ENCODE data around the gene POC5. TPM values are rescaled to one million over a fixed set of nuclear protein-coding genes. Genes with fewer than 3 reads are reported as not detected.

POC5 gene
- total and polyA plus RNA-seq, 2 experiments from 2014 or later: 16.2 to 25.9 TPM

DNA sequence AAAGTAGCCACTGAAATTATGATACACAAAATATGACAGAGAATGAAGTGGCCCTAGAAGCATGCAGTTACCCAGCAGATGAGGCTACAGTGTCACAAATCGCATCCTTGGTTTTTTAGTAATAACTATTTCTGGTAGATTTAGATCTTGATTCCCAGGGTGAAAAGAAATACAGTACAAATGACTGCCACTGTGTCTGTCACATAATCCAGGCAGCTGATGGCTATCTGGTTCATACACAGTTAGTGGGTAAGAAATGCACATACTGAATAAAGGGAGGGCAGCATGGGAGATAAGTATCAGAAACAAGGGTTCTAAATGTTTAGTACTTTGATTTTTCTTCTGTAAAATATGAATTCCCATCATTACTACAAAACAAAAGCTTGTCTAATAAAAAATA is 41.5 kb downstream of the POC5 start (continued):
- TF ChIP-seq, protein P1, sequence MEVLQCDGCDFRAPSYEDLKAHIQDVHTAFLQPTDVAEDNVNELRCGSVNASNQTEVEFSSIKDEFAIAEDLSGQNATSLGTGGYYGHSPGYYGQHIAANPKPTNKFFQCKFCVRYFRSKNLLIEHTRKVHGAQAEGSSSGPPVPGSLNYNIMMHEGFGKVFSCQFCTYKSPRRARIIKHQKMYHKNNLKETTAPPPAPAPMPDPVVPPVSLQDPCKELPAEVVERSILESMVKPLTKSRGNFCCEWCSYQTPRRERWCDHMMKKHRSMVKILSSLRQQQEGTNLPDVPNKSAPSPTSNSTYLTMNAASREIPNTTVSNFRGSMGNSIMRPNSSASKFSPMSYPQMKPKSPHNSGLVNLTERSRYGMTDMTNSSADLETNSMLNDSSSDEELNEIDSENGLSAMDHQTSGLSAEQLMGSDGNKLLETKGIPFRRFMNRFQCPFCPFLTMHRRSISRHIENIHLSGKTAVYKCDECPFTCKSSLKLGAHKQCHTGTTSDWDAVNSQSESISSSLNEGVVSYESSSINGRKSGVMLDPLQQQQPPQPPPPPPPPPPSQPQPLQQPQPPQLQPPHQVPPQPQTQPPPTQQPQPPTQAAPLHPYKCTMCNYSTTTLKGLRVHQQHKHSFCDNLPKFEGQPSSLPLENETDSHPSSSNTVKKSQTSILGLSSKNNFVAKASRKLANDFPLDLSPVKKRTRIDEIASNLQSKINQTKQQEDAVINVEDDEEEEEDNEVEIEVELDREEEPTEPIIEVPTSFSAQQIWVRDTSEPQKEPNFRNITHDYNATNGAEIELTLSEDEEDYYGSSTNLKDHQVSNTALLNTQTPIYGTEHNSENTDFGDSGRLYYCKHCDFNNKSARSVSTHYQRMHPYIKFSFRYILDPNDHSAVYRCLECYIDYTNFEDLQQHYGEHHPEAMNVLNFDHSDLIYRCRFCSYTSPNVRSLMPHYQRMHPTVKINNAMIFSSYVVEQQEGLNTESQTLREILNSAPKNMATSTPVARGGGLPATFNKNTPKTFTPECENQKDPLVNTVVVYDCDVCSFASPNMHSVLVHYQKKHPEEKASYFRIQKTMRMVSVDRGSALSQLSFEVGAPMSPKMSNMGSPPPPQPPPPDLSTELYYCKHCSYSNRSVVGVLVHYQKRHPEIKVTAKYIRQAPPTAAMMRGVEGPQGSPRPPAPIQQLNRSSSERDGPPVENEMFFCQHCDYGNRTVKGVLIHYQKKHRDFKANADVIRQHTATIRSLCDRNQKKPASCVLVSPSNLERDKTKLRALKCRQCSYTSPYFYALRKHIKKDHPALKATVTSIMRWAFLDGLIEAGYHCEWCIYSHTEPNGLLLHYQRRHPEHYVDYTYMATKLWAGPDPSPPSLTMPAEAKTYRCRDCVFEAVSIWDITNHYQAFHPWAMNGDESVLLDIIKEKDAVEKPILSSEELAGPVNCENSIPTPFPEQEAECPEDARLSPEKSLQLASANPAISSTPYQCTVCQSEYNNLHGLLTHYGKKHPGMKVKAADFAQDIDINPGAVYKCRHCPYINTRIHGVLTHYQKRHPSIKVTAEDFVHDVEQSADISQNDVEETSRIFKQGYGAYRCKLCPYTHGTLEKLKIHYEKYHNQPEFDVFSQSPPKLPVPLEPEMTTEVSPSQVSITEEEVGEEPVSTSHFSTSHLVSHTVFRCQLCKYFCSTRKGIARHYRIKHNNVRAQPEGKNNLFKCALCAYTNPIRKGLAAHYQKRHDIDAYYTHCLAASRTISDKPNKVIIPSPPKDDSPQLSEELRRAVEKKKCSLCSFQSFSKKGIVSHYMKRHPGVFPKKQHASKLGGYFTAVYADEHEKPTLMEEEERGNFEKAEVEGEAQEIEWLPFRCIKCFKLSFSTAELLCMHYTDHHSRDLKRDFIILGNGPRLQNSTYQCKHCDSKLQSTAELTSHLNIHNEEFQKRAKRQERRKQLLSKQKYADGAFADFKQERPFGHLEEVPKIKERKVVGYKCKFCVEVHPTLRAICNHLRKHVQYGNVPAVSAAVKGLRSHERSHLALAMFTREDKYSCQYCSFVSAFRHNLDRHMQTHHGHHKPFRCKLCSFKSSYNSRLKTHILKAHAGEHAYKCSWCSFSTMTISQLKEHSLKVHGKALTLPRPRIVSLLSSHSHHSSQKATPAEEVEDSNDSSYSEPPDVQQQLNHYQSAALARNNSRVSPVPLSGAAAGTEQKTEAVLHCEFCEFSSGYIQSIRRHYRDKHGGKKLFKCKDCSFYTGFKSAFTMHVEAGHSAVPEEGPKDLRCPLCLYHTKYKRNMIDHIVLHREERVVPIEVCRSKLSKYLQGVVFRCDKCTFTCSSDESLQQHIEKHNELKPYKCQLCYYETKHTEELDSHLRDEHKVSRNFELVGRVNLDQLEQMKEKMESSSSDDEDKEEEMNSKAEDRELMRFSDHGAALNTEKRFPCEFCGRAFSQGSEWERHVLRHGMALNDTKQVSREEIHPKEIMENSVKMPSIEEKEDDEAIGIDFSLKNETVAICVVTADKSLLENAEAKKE (CRISPR knock-in tag; IDR thresholded peaks at IDR 0.05): no peak

DNA sequence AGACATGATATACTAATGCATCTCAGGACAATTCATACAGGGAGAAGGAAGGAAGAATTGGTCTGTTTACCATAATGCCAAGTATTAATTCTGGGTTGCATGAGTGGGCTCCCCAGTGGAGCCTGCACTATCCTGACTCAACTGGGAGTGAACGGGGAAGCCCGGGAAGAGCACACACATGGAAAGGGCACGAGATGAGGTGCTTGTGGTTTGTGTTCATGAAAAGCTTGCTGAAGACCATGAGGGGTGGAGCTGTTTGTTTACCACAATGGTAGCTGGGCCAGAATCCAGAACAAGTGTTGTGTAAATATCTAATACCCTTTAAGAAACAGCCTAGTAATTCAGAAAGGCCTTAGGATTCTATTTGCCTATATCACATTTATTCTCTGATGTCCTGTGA is 44.6 kb downstream of the POC5 start:
- H3K27me3 Mint-ChIP-seq (ENCODE audit: insufficient read depth, low read depth, poor library complexity): no peaks in the 10 kb centered on the region
- DNase-seq (ENCODE audit: low spot score): no peak
- Histone ChIP-seq H4K20me1 (replicated peaks; ENCODE audit: insufficient read depth) (no peaks in the 10 kb centered on the region), H3K36me3 (ENCODE audit: insufficient read depth) (no peaks in the 10 kb centered on the region), H3K27ac (ENCODE audit: low read depth) (no peak overlapping the region), H3K4me1 (ENCODE audit: insufficient read depth) (no peaks in the 10 kb centered on the region), H3K79me2 (replicated peaks; ENCODE audit: insufficient read depth) (no peaks in the 10 kb centered on the region), H3K4me2 (no peak overlapping the region), H2AFZ (no peak overlapping the region), H3K9me2 (ENCODE audit: insufficient read depth) (no peaks in the 10 kb centered on the region), H3F3A (replicated peaks; ENCODE audit: low read depth) (no peaks in the 10 kb centered on the region), H3K27me3 (ENCODE audit: insufficient read depth) (no peaks in the 10 kb centered on the region), H3K4me3 (no peak overlapping the region)
- H3K36me3 Mint-ChIP-seq (ENCODE audit: low read depth): no peaks in the 10 kb centered on the region; the same call in 2 of the 3 replicates
- TF ChIP-seq, protein P2, sequence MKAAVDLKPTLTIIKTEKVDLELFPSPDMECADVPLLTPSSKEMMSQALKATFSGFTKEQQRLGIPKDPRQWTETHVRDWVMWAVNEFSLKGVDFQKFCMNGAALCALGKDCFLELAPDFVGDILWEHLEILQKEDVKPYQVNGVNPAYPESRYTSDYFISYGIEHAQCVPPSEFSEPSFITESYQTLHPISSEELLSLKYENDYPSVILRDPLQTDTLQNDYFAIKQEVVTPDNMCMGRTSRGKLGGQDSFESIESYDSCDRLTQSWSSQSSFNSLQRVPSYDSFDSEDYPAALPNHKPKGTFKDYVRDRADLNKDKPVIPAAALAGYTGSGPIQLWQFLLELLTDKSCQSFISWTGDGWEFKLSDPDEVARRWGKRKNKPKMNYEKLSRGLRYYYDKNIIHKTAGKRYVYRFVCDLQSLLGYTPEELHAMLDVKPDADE (IDR thresholded peaks at IDR 0.05): no peak
- no peak for ATAC-seq
- no peak overlapping the region for H3K4me3 Mint-ChIP-seq
- H3K4me1 Mint-ChIP-seq: peaks cover 14% of the 10 kb centered on the region
- no peaks in the 10 kb centered on the region for H3K9me3 Mint-ChIP-seq
- H3K27ac Mint-ChIP-seq: no peak overlapping the region

DNA sequence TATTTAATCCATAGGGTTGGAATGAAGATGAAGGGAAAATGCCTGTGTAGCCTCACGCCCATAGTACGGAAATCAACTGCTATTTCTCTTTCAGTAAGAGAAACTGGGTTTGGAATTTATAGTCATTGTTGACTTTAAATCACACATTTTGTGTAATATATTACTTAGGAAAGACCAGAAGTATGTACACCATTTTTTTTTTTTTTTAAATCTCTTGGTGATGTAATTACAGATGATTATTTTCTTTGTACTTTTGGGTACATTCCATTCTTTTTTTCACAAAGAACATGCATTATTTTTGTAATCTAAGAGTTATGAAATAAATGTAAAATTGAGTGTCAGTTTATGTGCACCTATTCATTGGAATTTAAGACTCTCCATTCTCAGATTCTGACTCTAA is 45.7 kb downstream of the POC5 start:
- ATAC-seq: no peak
- no peaks in the 10 kb centered on the region for H3K27me3 ChIP-seq (ENCODE audit: insufficient read depth)
- TF ChIP-seq NANOG (IDR thresholded peaks at IDR 0.05; ENCODE audit: borderline replicate concordance): no peak
- TF ChIP-seq, protein P3, sequence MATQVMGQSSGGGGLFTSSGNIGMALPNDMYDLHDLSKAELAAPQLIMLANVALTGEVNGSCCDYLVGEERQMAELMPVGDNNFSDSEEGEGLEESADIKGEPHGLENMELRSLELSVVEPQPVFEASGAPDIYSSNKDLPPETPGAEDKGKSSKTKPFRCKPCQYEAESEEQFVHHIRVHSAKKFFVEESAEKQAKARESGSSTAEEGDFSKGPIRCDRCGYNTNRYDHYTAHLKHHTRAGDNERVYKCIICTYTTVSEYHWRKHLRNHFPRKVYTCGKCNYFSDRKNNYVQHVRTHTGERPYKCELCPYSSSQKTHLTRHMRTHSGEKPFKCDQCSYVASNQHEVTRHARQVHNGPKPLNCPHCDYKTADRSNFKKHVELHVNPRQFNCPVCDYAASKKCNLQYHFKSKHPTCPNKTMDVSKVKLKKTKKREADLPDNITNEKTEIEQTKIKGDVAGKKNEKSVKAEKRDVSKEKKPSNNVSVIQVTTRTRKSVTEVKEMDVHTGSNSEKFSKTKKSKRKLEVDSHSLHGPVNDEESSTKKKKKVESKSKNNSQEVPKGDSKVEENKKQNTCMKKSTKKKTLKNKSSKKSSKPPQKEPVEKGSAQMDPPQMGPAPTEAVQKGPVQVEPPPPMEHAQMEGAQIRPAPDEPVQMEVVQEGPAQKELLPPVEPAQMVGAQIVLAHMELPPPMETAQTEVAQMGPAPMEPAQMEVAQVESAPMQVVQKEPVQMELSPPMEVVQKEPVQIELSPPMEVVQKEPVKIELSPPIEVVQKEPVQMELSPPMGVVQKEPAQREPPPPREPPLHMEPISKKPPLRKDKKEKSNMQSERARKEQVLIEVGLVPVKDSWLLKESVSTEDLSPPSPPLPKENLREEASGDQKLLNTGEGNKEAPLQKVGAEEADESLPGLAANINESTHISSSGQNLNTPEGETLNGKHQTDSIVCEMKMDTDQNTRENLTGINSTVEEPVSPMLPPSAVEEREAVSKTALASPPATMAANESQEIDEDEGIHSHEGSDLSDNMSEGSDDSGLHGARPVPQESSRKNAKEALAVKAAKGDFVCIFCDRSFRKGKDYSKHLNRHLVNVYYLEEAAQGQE (IDR thresholded peaks at IDR 0.05; ENCODE audit: unreplicated experiment): no peak

More for the DNA sequence above, 45.7 kb downstream of the POC5 start:
- H3K4me2 ChIP-seq: no peak overlapping the region
- no peak overlapping the region for H3K4me3 ChIP-seq
- no peaks in the 10 kb centered on the region for H3K27me3 Mint-ChIP-seq (ENCODE audit: insufficient read depth, low read depth, poor library complexity)
- H3K36me3 Mint-ChIP-seq (ENCODE audit: low read depth): no peaks in the 10 kb centered on the region; the same call in 2 of the 3 replicates
- no peaks in the 10 kb centered on the region for H3K79me2 ChIP-seq (replicated peaks; ENCODE audit: insufficient read depth)
- no peaks in the 10 kb centered on the region for H3K9me2 ChIP-seq (ENCODE audit: insufficient read depth)
- no peaks in the 10 kb centered on the region for H4K20me1 ChIP-seq (replicated peaks; ENCODE audit: insufficient read depth)
- no peaks in the 10 kb centered on the region for H3K4me1 ChIP-seq (ENCODE audit: insufficient read depth)
- no peaks in the 10 kb centered on the region for H3K36me3 ChIP-seq (ENCODE audit: insufficient read depth)
- H3K4me1 Mint-ChIP-seq: peaks cover 20% of the 10 kb centered on the region
- no peaks in the 10 kb centered on the region for H3F3A ChIP-seq (replicated peaks; ENCODE audit: low read depth)
- no peaks in the 10 kb centered on the region for H3K9me3 Mint-ChIP-seq
- H2AFZ ChIP-seq: no peak overlapping the region
- no peak for DNase-seq (ENCODE audit: low spot score)
- no peak overlapping the region for H3K27ac ChIP-seq (ENCODE audit: low read depth)
- no peak overlapping the region for H3K4me3 Mint-ChIP-seq
- no peak overlapping the region for H3K27ac Mint-ChIP-seq

All from GM23338 (cell line).